SK-N-SH (cell line): Measurements from ENCODE around the gene TNNT2. TPM values are rescaled to one million over a fixed set of nuclear protein-coding genes. Genes with fewer than 3 reads are reported as not detected.

ENCODE experiments used
- CTCF ChIA-PET: fragments of 300-600, 350-600 bp; formaldehyde crosslinking; extraction: SDS; loops from one replicate; lab custom pipeline; 2021; lab: Yijun Ruan, JAX
- POLR2A ChIA-PET: fragments of 350-600 bp; sonication (Branson Sonifier 250); formaldehyde crosslinking; extraction: SDS; loops from one replicate; lab custom pipeline; 2020; ENCODE audit warnings: antibody characterized with exemption, inconsistent platforms; lab: Yijun Ruan, JAX
- DNase-seq: peaks from one replicate; pipeline ENCODE4 v3.0.0; 2012
- H2AFZ ChIP-seq: fragments of 200-600 bp; sonication (generic); 2 replicates; pipeline ENCODE4 v1.8.1; 2016; ENCODE audit warnings: antibody characterized with exemption, mild to moderate bottlenecking, low read depth
- H3F3A ChIP-seq: fragments of 200-600 bp; sonication (generic); replicated peaks from 2 replicates; pipeline ENCODE3; 2016; ENCODE audit warnings: antibody characterized with exemption, mild to moderate bottlenecking; ENCODE audit not compliant: insufficient read depth
- H3K27ac ChIP-seq, 2 experiments: fragments of 200-500 bp in 1 of 2; fragments of 200-600 bp in 1 of 2; sonication (Bioruptor generic) in 1 of 2; sonication (generic), shearing (Covaris generic) in 1 of 2; 2 replicates each; pipeline versions ENCODE4 v1.5.1 to v1.6.1; 2014 to 2016; ENCODE audit warnings: low read depth in 2 of 2, inconsistent platforms in 1 of 2, low read length in 1 of 2, mild to moderate bottlenecking in 1 of 2, mixed read lengths in 1 of 2
- H3K27me3 ChIP-seq: fragments of 200-600 bp; sonication (generic), shearing (Covaris generic); 2 replicates; pipeline ENCODE4 v1.6.1; 2016; ENCODE audit warnings: mixed run types; ENCODE audit not compliant: insufficient read depth
- H3K36me3 ChIP-seq, 2 experiments: fragments of 200-500 bp in 1 of 2; fragments of 200-600 bp in 1 of 2; sonication (Bioruptor generic) in 1 of 2; sonication (generic) in 1 of 2; replicated peaks in 1 of 2; 2 replicates each; pipeline versions ENCODE3 to v1.5.1; 2014 to 2016; ENCODE audit warnings: low read length in 1 of 2, mild to moderate bottlenecking in 1 of 2; ENCODE audit not compliant: insufficient read depth in 2 of 2, control insufficient read depth in 1 of 2
- H3K4me1 ChIP-seq, 2 experiments: fragments of 200-500 bp in 1 of 2; fragments of 200-600 bp in 1 of 2; sonication (Bioruptor generic) in 1 of 2; sonication (generic), shearing (Covaris generic) in 1 of 2; 2 replicates each; pipeline versions ENCODE4 v1.5.1 to v1.6.1; 2014 to 2016; ENCODE audit warnings: low read depth in 1 of 2, low read length in 1 of 2, mixed run types in 1 of 2; ENCODE audit not compliant: insufficient read depth in 2 of 2, control insufficient read depth in 1 of 2
- H3K4me2 ChIP-seq: fragments of 200-600 bp; sonication (generic), shearing (Covaris generic); 2 replicates; pipeline ENCODE4 v1.6.1; 2017; ENCODE audit warnings: mixed run types
- H3K4me3 ChIP-seq, 2 experiments: fragments of 200-500 bp in 1 of 2; fragments of 200-600 bp in 1 of 2; sonication (Bioruptor generic) in 1 of 2; sonication (generic), shearing (Covaris generic) in 1 of 2; 2 replicates each; pipeline versions ENCODE4 v1.5.1 to v1.8.1; 2014 to 2016; ENCODE audit warnings: low read depth in 2 of 2, inconsistent platforms in 1 of 2, low read length in 1 of 2, mild to moderate bottlenecking in 1 of 2, mixed read lengths in 1 of 2, moderate library complexity in 1 of 2
- H3K79me2 ChIP-seq: fragments of 200-600 bp; sonication (generic); 2 replicates; pipeline ENCODE4 v1.8.1; 2017; ENCODE audit warnings: mild to moderate bottlenecking; ENCODE audit not compliant: insufficient read depth
- H3K9ac ChIP-seq: fragments of 200-600 bp; sonication (generic); 2 replicates; pipeline ENCODE4 v1.6.1; 2017; ENCODE audit warnings: mixed run types
- H3K9me2 ChIP-seq: fragments of 200-600 bp; sonication (generic); 2 replicates; pipeline ENCODE4 v1.6.1; 2017; ENCODE audit warnings: mixed run types
- H3K9me3 ChIP-seq: fragments of 200-600 bp; sonication (generic); 2 replicates; pipeline ENCODE4 v1.6.1; 2017; ENCODE audit warnings: mixed run types, mild to moderate bottlenecking, moderate library complexity
- H4K20me1 ChIP-seq: fragments of 200-600 bp; sonication (generic); 2 replicates; pipeline ENCODE4 v1.6.1; 2017; ENCODE audit warnings: mild to moderate bottlenecking, mixed run types; ENCODE audit not compliant: insufficient read depth
- EP300 ChIP-seq, 2 experiments: IDR thresholded peaks; 2 replicates each; pipeline versions ENCODE4 v1.4.0 to v1.6.1; 2012; ENCODE audit warnings: borderline replicate concordance in 1 of 2, low read depth in 1 of 2, low read length in 1 of 2
- FOXJ3 ChIP-seq: sonication (generic); formaldehyde crosslinking; IDR thresholded peaks from 2 replicates; pipeline ENCODE4 v1.5.1; 2020; ENCODE audit warnings: mild to moderate bottlenecking, missing genetic modification reagents
- GABPA ChIP-seq: IDR thresholded peaks from 2 replicates; pipeline ENCODE4 v1.4.0; 2012; ENCODE audit warnings: low read depth, mild to moderate bottlenecking
- RAD21 ChIP-seq: IDR thresholded peaks from 2 replicates; pipeline ENCODE4 v1.6.1; 2012; ENCODE audit warnings: mild to moderate bottlenecking, low read length
- RCOR1 ChIP-seq: fragments of 150-350 bp; IDR thresholded peaks from 2 replicates; pipeline ENCODE4 v1.6.1; 2017; ENCODE audit warnings: antibody characterized with exemption, low read length
- TAF1 ChIP-seq: IDR thresholded peaks from 2 replicates; pipeline ENCODE4 v1.6.1; 2012; ENCODE audit warnings: low read depth, mild to moderate bottlenecking, low read length, moderate library complexity, borderline replicate concordance
- TCF12 ChIP-seq: IDR thresholded peaks from 2 replicates; pipeline ENCODE4 v1.4.0; 2012
- TEAD4 ChIP-seq: IDR thresholded peaks from 2 replicates; pipeline ENCODE4 v1.4.0; 2012; ENCODE audit warnings: mild to moderate bottlenecking, borderline replicate concordance; ENCODE audit not compliant: insufficient read depth
- WGBS: methylation state at CpG from one replicate; pipeline ENCODE4 v1.1.6; 2017; ENCODE audit warnings: low lambda C conversion rate; 5-methylcytosine and 5-hydroxymethylcytosine counted together
- polyA plus RNA-seq, 3 experiments: library from polyadenylated mRNA; depleted of rRNA; stranded (reverse); fragments of >200 nt; gene quantifications; 2 replicates each; pipeline ENCODE4 v1.2.3, GENCODE V29; 2012
- TF ChIP-seq, protein P1 (sequence below): IDR thresholded peaks from 2 replicates; pipeline ENCODE4 v1.4.0; 2012; ENCODE audit warnings: low read depth, borderline replicate concordance
- TF ChIP-seq, protein P2 (sequence below): fragments of 200-600 bp; sonication (generic); IDR thresholded peaks from 2 replicates; pipeline ENCODE4 v1.6.1; 2017; ENCODE audit warnings: antibody characterized with exemption, mild to moderate bottlenecking, moderate library complexity
- TF ChIP-seq, protein P3 (sequence below): IDR thresholded peaks from 2 replicates; pipeline ENCODE4 v1.4.0; 2012; ENCODE audit warnings: low read depth
- TF ChIP-seq, protein P4 (sequence below): IDR thresholded peaks from 2 replicates; pipeline ENCODE4 v1.6.1; 2012; ENCODE audit warnings: mild to moderate bottlenecking, low read depth, low read length, moderate library complexity
- TF ChIP-seq, protein P5 (sequence below): IDR thresholded peaks from 2 replicates; pipeline ENCODE4; 2012
- TF ChIP-seq, protein P6 (sequence below): fragments of 150-350 bp; IDR thresholded peaks from 2 replicates; pipeline ENCODE4 v1.6.1; 2017; ENCODE audit warnings: antibody characterized with exemption, low read length, low read depth, borderline replicate concordance

The TNNT2 gene
- polyA plus RNA-seq, 1 of the 3 experiments (the other 2 are of a cell fraction), result 0.33 TPM

DNA sequence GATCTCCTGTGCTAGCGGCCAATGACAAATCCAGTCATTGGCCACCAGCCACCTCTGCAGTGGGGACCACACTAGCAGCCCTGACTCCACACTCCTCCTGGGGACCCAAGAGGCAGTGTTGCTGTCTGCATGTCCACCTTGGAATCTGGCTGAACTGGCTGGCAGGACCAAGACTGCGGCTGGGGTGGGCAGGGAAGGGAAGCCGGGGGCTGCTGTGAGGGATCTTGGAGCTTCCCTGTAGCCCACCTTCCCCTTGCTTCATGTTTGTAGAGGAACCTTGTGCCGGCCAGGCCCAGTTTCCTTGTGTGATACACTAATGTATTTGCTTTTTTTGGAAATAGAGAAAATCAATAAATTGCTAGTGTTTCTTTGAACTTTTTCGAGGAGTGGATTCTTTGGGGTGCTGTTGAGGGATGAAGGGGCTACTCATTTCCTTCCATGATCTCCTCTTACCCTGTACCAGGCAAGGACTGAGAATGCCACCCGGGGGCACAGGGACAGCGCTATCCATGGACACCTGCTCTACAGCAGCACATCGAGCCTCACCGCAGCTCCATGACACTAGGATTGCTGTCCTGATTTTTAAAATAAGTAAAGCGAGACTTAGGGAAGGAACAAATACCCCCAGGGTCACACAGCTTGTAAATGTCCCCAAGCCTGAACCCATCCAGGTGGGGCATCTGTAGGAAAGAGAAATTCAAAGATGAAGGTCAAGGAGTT is 44.7 kb downstream of the TNNT2 start:
- peaks cover 0 to 9% of the 10 kb centered on the region in 2 experiments; a peak in 2 of 4 replicates for H3K4me1 ChIP-seq
- 74% methylated on average over 9 of the region's 10 CpGs for WGBS
- no peaks in the 10 kb centered on the region for H3K36me3 ChIP-seq
- H2AFZ ChIP-seq, result no peak overlapping the region
- H3K9me2 ChIP-seq, result no peaks in the 10 kb centered on the region
- no peaks in the 10 kb centered on the region for H3F3A ChIP-seq
- H3K4me3 ChIP-seq, result no peak overlapping the region
- no peaks in the 10 kb centered on the region for H4K20me1 ChIP-seq
- no peak overlapping the region for H3K9ac ChIP-seq
- no peak for TF ChIP-seq TEAD4
- TF ChIP-seq RAD21, result no peak
- no peak for TF ChIP-seq EP300 (IDR thresholded peaks at IDR 0.05; ENCODE audit: borderline replicate concordance in 1 of 2, low read depth in 1 of 2, low read length in 1 of 2)
- TF ChIP-seq TCF12, result no peak
- TF ChIP-seq, protein P1, sequence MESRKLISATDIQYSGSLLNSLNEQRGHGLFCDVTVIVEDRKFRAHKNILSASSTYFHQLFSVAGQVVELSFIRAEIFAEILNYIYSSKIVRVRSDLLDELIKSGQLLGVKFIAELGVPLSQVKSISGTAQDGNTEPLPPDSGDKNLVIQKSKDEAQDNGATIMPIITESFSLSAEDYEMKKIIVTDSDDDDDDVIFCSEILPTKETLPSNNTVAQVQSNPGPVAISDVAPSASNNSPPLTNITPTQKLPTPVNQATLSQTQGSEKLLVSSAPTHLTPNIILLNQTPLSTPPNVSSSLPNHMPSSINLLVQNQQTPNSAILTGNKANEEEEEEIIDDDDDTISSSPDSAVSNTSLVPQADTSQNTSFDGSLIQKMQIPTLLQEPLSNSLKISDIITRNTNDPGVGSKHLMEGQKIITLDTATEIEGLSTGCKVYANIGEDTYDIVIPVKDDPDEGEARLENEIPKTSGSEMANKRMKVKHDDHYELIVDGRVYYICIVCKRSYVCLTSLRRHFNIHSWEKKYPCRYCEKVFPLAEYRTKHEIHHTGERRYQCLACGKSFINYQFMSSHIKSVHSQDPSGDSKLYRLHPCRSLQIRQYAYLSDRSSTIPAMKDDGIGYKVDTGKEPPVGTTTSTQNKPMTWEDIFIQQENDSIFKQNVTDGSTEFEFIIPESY, result no peak
- no peak for TF ChIP-seq GABPA
- TF ChIP-seq, protein P2, sequence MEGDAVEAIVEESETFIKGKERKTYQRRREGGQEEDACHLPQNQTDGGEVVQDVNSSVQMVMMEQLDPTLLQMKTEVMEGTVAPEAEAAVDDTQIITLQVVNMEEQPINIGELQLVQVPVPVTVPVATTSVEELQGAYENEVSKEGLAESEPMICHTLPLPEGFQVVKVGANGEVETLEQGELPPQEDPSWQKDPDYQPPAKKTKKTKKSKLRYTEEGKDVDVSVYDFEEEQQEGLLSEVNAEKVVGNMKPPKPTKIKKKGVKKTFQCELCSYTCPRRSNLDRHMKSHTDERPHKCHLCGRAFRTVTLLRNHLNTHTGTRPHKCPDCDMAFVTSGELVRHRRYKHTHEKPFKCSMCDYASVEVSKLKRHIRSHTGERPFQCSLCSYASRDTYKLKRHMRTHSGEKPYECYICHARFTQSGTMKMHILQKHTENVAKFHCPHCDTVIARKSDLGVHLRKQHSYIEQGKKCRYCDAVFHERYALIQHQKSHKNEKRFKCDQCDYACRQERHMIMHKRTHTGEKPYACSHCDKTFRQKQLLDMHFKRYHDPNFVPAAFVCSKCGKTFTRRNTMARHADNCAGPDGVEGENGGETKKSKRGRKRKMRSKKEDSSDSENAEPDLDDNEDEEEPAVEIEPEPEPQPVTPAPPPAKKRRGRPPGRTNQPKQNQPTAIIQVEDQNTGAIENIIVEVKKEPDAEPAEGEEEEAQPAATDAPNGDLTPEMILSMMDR, result no peak
- TF ChIP-seq, protein P3, sequence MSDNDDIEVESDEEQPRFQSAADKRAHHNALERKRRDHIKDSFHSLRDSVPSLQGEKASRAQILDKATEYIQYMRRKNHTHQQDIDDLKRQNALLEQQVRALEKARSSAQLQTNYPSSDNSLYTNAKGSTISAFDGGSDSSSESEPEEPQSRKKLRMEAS, result no peak
- TF ChIP-seq, protein P4, sequence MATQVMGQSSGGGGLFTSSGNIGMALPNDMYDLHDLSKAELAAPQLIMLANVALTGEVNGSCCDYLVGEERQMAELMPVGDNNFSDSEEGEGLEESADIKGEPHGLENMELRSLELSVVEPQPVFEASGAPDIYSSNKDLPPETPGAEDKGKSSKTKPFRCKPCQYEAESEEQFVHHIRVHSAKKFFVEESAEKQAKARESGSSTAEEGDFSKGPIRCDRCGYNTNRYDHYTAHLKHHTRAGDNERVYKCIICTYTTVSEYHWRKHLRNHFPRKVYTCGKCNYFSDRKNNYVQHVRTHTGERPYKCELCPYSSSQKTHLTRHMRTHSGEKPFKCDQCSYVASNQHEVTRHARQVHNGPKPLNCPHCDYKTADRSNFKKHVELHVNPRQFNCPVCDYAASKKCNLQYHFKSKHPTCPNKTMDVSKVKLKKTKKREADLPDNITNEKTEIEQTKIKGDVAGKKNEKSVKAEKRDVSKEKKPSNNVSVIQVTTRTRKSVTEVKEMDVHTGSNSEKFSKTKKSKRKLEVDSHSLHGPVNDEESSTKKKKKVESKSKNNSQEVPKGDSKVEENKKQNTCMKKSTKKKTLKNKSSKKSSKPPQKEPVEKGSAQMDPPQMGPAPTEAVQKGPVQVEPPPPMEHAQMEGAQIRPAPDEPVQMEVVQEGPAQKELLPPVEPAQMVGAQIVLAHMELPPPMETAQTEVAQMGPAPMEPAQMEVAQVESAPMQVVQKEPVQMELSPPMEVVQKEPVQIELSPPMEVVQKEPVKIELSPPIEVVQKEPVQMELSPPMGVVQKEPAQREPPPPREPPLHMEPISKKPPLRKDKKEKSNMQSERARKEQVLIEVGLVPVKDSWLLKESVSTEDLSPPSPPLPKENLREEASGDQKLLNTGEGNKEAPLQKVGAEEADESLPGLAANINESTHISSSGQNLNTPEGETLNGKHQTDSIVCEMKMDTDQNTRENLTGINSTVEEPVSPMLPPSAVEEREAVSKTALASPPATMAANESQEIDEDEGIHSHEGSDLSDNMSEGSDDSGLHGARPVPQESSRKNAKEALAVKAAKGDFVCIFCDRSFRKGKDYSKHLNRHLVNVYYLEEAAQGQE, result no peak
- TF ChIP-seq, protein P5, sequence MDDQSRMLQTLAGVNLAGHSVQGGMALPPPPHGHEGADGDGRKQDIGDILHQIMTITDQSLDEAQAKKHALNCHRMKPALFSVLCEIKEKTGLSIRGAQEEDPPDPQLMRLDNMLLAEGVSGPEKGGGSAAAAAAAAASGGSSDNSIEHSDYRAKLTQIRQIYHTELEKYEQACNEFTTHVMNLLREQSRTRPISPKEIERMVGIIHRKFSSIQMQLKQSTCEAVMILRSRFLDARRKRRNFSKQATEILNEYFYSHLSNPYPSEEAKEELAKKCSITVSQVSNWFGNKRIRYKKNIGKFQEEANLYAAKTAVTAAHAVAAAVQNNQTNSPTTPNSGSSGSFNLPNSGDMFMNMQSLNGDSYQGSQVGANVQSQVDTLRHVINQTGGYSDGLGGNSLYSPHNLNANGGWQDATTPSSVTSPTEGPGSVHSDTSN, result no peak
- no peak for TF ChIP-seq TAF1
- TF ChIP-seq, protein P6, sequence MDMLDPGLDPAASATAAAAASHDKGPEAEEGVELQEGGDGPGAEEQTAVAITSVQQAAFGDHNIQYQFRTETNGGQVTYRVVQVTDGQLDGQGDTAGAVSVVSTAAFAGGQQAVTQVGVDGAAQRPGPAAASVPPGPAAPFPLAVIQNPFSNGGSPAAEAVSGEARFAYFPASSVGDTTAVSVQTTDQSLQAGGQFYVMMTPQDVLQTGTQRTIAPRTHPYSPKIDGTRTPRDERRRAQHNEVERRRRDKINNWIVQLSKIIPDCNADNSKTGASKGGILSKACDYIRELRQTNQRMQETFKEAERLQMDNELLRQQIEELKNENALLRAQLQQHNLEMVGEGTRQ, result no peak
- TF ChIP-seq RCOR1, result no peak
- no peak for TF ChIP-seq FOXJ3
- H3K9me3 ChIP-seq, result no peaks in the 10 kb centered on the region
- ChIA-PET CTCF (interaction anchor here (0.9 to 2.7 kb wide), 5 partner anchors 9 to 180 kb away, joined by 3 to 8 read pairs (median 3); no protein-coding TSS in a partner anchor), POLR2A (no interaction called here)
- H3K79me2 ChIP-seq, result no peaks in the 10 kb centered on the region
- no peak overlapping the region for H3K4me2 ChIP-seq
- no peak overlapping the region for H3K27ac ChIP-seq
- H3K27me3 ChIP-seq, result no peaks in the 10 kb centered on the region
- DNase-seq, result no peak
